IMR-90 (cell line): ENCODE data around the gene TPR. TPM values are rescaled to one million over a fixed set of nuclear protein-coding genes. Genes with fewer than 3 reads are reported as not detected.

Source experiments
- ATAC-seq: fragments of 200-7000 bp; cut with Tn5 transposase; 2 replicates; pipeline ENCODE4 v1.9.1; 2020; ENCODE audit warnings: low read depth, mild to moderate bottlenecking, moderate library complexity
- BruUV-seq: library from RNA; stranded (reverse); fragments of 400-500 nt; replicated peaks from 2 replicates; lab custom pipeline; 2021; lab: Mats Ljungman, UMichigan
- CTCF ChIA-PET: fragments of 300-600 bp; formaldehyde crosslinking; extraction: SDS; loops from one replicate; lab custom pipeline; 2021; ENCODE audit warnings: antibody characterized with exemption; lab: Yijun Ruan, JAX
- POLR2A ChIA-PET: fragments of 300-600 bp; sonication (Branson Sonifier 250); formaldehyde crosslinking; loops from one replicate; lab custom pipeline; 2022; ENCODE audit warnings: antibody characterized with exemption; ENCODE audit not compliant: unreplicated experiment; lab: Charles Lee
- DNase-seq: peaks from one replicate; pipeline ENCODE4 v3.0.0; 2013
- H2AFZ ChIP-seq: replicated peaks from 2 replicates; pipeline ENCODE3; 2013; ENCODE audit warnings: low read length, mild to moderate bottlenecking; ENCODE audit not compliant: poor library complexity
- H2AK5ac ChIP-seq: 2 replicates; pipeline ENCODE4 v1.6.1; 2013; ENCODE audit warnings: low read depth, low read length, inconsistent platforms
- H2AK9ac ChIP-seq: replicated peaks from 2 replicates; pipeline ENCODE3; 2013; ENCODE audit warnings: mild to moderate bottlenecking, low read depth, low read length, moderate library complexity; ENCODE audit not compliant: poor library complexity
- H2BK120ac ChIP-seq: 2 replicates; pipeline ENCODE4 v1.6.1; 2013; ENCODE audit warnings: low read depth, low read length, inconsistent platforms
- H2BK15ac ChIP-seq: 3 replicates; pipeline ENCODE4 v1.6.1; 2013; ENCODE audit warnings: low read depth, low read length, inconsistent platforms
- H2BK20ac ChIP-seq: 2 replicates; pipeline ENCODE4 v1.6.1; 2013; ENCODE audit warnings: low read depth, mild to moderate bottlenecking, inconsistent platforms, low read length, moderate library complexity
- H2BK5ac ChIP-seq: 2 replicates; pipeline ENCODE4 v1.6.1; 2013; ENCODE audit warnings: mild to moderate bottlenecking, low read depth, low read length, inconsistent platforms; ENCODE audit not compliant: poor library complexity, severe bottlenecking
- H3K14ac ChIP-seq: replicated peaks from 2 replicates; pipeline ENCODE4 v1.6.1; 2013; ENCODE audit warnings: low read depth, low read length, inconsistent platforms
- H3K18ac ChIP-seq: 2 replicates; pipeline ENCODE4 v1.6.1; 2013; ENCODE audit warnings: low read depth, low read length, control low read depth
- H3K23ac ChIP-seq: 2 replicates; pipeline ENCODE4 v1.6.1; 2013; ENCODE audit warnings: low read depth, low read length, inconsistent platforms
- H3K27ac ChIP-seq: 2 replicates; pipeline ENCODE4 v1.5.1; 2013; ENCODE audit warnings: mild to moderate bottlenecking, control low read depth, low read length; ENCODE audit not compliant: insufficient read depth
- H3K27me3 ChIP-seq: 2 replicates; pipeline ENCODE4 v1.6.1; 2013; ENCODE audit warnings: low read length; ENCODE audit not compliant: control insufficient read depth, insufficient read depth
- H3K36me3 ChIP-seq: 2 replicates; pipeline ENCODE4 v1.6.1; 2013; ENCODE audit warnings: low read length, mixed read lengths; ENCODE audit not compliant: control insufficient read depth, insufficient read depth
- H3K4ac ChIP-seq: 2 replicates; pipeline ENCODE4 v1.6.1; 2013; ENCODE audit warnings: low read depth, low read length, inconsistent platforms
- H3K4me1 ChIP-seq: 2 replicates; pipeline ENCODE4 v1.6.1; 2013; ENCODE audit warnings: low read length, mixed read lengths; ENCODE audit not compliant: control insufficient read depth, insufficient read depth
- H3K4me2 ChIP-seq: 2 replicates; pipeline ENCODE4 v1.6.1; 2013; ENCODE audit warnings: low read depth, mild to moderate bottlenecking, control low read depth, low read length, moderate library complexity
- H3K4me3 ChIP-seq: 2 replicates; pipeline ENCODE4 v1.5.1; 2013; ENCODE audit warnings: low read depth, mild to moderate bottlenecking, control low read depth, low read length, moderate library complexity; ENCODE audit not compliant: insufficient read depth
- H3K56ac ChIP-seq: 2 replicates; pipeline ENCODE4 v1.6.1; 2013; ENCODE audit warnings: low read length, inconsistent platforms; ENCODE audit not compliant: insufficient read depth; ENCODE audit errors: extremely low read depth
- H3K79me1 ChIP-seq, 2 experiments: 2 replicates each; pipeline ENCODE4 v1.6.1; 2013; ENCODE audit warnings: low read length in 2 of 2, inconsistent platforms in 1 of 2, low read depth in 1 of 2
- H3K9ac ChIP-seq: 2 replicates; pipeline ENCODE4 v1.6.1; 2013; ENCODE audit warnings: low read depth, low read length, control low read depth
- H3K9me1 ChIP-seq: 2 replicates; pipeline ENCODE4 v1.6.1; 2013; ENCODE audit warnings: low read length, inconsistent platforms; ENCODE audit not compliant: insufficient read depth
- H3K9me3 ChIP-seq: 2 replicates; pipeline ENCODE4 v1.6.1; 2013; ENCODE audit warnings: low read length; ENCODE audit not compliant: control insufficient read depth, insufficient read depth
- H4K20me1 ChIP-seq: 2 replicates; pipeline ENCODE4 v1.6.1; 2013; ENCODE audit warnings: low read length, inconsistent platforms; ENCODE audit not compliant: insufficient read depth
- H4K5ac ChIP-seq: 2 replicates; pipeline ENCODE4 v1.6.1; 2013; ENCODE audit warnings: mild to moderate bottlenecking, low read depth, low read length, control low read depth
- H4K8ac ChIP-seq, 2 experiments: 2 replicates each; pipeline ENCODE4 v1.6.1; 2013; ENCODE audit warnings: low read depth in 2 of 2, low read length in 2 of 2, control low read depth in 1 of 2, inconsistent platforms in 1 of 2
- H4K91ac ChIP-seq: 2 replicates; pipeline ENCODE4 v1.6.1; 2013; ENCODE audit warnings: low read depth, low read length, inconsistent platforms; ENCODE audit not compliant: insufficient read depth
- BHLHE40 ChIP-seq: fragments of 150-350 bp; IDR thresholded peaks from 2 replicates; pipeline ENCODE4 v1.6.1; 2016; ENCODE audit warnings: mild to moderate bottlenecking, low read depth, low read length
- CEBPB ChIP-seq: IDR thresholded peaks from 2 replicates; pipeline ENCODE4 v1.6.1; 2012; ENCODE audit warnings: low read depth, low read length, improper control_type of control experiment
- CHD1 ChIP-seq: IDR thresholded peaks from 2 replicates; pipeline ENCODE4 v1.6.1; 2012; ENCODE audit warnings: low read depth, low read length, improper control_type of control experiment
- CTCF ChIP-seq: conservative IDR thresholded peaks from 2 replicates; pipeline ENCODE4 v1.5.1; 2012; ENCODE audit warnings: mild to moderate bottlenecking, low read depth, low read length, improper control_type of control experiment
- ELK1 ChIP-seq: fragments of 150-350 bp; IDR thresholded peaks from 2 replicates; pipeline ENCODE4 v1.6.1; 2016; ENCODE audit warnings: low read depth, mild to moderate bottlenecking, low read length, moderate library complexity, borderline replicate concordance
- MAFK ChIP-seq: IDR thresholded peaks from 2 replicates; pipeline ENCODE4 v1.6.1; 2012; ENCODE audit warnings: low read depth, low read length, improper control_type of control experiment
- MAZ ChIP-seq: IDR thresholded peaks from 2 replicates; pipeline ENCODE4 v1.6.1; 2012; ENCODE audit warnings: low read depth, mild to moderate bottlenecking, low read length, improper control_type of control experiment, moderate library complexity, borderline replicate concordance
- NFE2L2 ChIP-seq: fragments of 150-350 bp; IDR thresholded peaks from 2 replicates; pipeline ENCODE4 v1.6.1; 2016; ENCODE audit warnings: low read depth, mild to moderate bottlenecking, low read length
- WGBS, 2 experiments: methylation state at CpG; one replicate each; pipeline versions ENCODE4 v1.1.5 to v1.1.7; 2013; ENCODE audit warnings: missing lambda C conversion rate in 2 of 2; ENCODE audit not compliant: insufficient read length in 1 of 2; ENCODE audit errors: extremely low coverage in 2 of 2; 5-methylcytosine and 5-hydroxymethylcytosine counted together
- dilution Hi-C: fragments of 300-500 bp; cut with HindIII; formaldehyde crosslinking; loops from one replicate; pipeline ENCODE4 v1.14.3; 2018; ENCODE audit warnings: low sequenced_read_pairs; ENCODE audit not compliant: unreplicated experiment
- in situ Hi-C: fragments of 300-500 bp; cut with MboI; formaldehyde crosslinking; loops from 3 replicates; pipeline ENCODE4 v1.14.3; 2019; ENCODE audit warnings: low sequenced_read_pairs, inconsistent platforms, mixed read lengths
- intact Hi-C: fragments of 100-400 bp; cut with micrococcal nuclease; formaldehyde crosslinking; loops from 2 replicates; pipeline ENCODE4 v1.10.0; 2022
- polyA plus RNA-seq, 3 experiments: library from polyadenylated mRNA; depleted of rRNA; stranded (reverse); fragments of >200 nt; gene quantifications; 2 replicates each; pipeline ENCODE4 v1.2.3, GENCODE V29; 2012; ENCODE audit warnings: low replicate concordance in 1 of 3
- total RNA-seq: library from RNA; depleted of rRNA; stranded (reverse); fragments of >200 nt; gene quantifications from 2 replicates; pipeline ENCODE4 v1.2.3, GENCODE V29; 2012

The TPR gene
- total and polyA plus RNA-seq, 2 of the 4 experiments (the other 2 are of a cell fraction), result 38.2 to 60.4 TPM

GRCh38 chr1:186375929-186376319 lies 871 bp upstream of the TPR start:
- Histone ChIP-seq H3K56ac (peak overlapping the region; percentile 87), H3K4ac (peak overlapping the region; percentile 84), H3K23ac (peak overlapping the region; percentile 57; the same call in 1 of the 2 replicates), H3K4me2 (peak overlapping the region; percentile 42), H2BK20ac (no peak overlapping the region), H3K4me3 (peak overlapping the region; percentile 62), H4K20me1 (no peaks in the 10 kb centered on the region; the same call in 1 of the 2 replicates), H4K8ac (peak overlapping the region; percentile 90 to 99), H2BK5ac (peak overlapping the region; percentile 85), H3K9me1 (no peaks in the 10 kb centered on the region; the same call in 1 of the 2 replicates), H3K9ac (peak overlapping the region; percentile 93), H3K14ac (peak overlapping the region; percentile 77), H2AFZ (peak overlapping the region; percentile 94), H3K18ac (peak overlapping the region; percentile 36; the same call in 1 of the 2 replicates), H3K4me1 (peaks cover 2% of the 10 kb centered on the region; the same call in 1 of the 2 replicates), H3K27ac (peak overlapping the region; percentile 82), H3K27me3 (no peaks in the 10 kb centered on the region), H2BK15ac (peak overlapping the region; percentile 84; the same call in 1 of the 3 replicates), H2AK9ac (peak overlapping the region; percentile 88), H4K91ac (peak overlapping the region; percentile 90), H3K79me1 (peaks cover 6 to 20% of the 10 kb centered on the region in 2 experiments; a peak in 2 of 4 replicates), H2BK120ac (peak overlapping the region; percentile 34), H3K36me3 (peaks cover 5% of the 10 kb centered on the region; the same call in 1 of the 2 replicates), H4K5ac (peak overlapping the region; percentile 72), H2AK5ac (peak overlapping the region; percentile 58), H3K9me3 (no peaks in the 10 kb centered on the region)
- ChIA-PET CTCF (interaction anchor here (1.1 to 1.6 kb wide), 6 partner anchors 10 to 610 kb away, joined by 3 to 13 read pairs (median 6); no protein-coding TSS in a partner anchor), POLR2A (no interaction called here)
- 0% methylated on average over 4 of the region's 12 CpGs; no CpG with 5 or more reads in 1 of the 2 experiments for WGBS, 2 experiments
- intact Hi-C loops, result loop anchor here (1.0 kb wide), 2 partner anchors 306 to 610 kb away; no protein-coding TSS in a partner anchor
- TSS peak; percentile 60 for BruUV-seq
- dilution Hi-C loops, result no loop called here
- DNase-seq (no peak), ATAC-seq (peak; percentile 1)
- in situ Hi-C loops, result no loop called here
- no peak for TF ChIP-seq BHLHE40
- no peak for TF ChIP-seq CEBPB
- TF ChIP-seq MAFK, result no peak
- no peak for TF ChIP-seq CTCF
- no peak for TF ChIP-seq ELK1
- no peak; the same call in 1 of the 2 replicates for TF ChIP-seq NFE2L2
- no peak for TF ChIP-seq MAZ
- TF ChIP-seq CHD1, result no peak
